Spinal cord (tissue), 10 donors: ENCODE measurements around the gene SEPTIN2. TPM values are rescaled to one million over a fixed set of nuclear protein-coding genes. Genes with fewer than 3 reads are reported as not detected.

ENCODE experiments used
- DNase-seq, 6 donors: peaks; one replicate each; pipeline versions ENCODE4 v3.0.0 to v3.0.0-alpha.2; 2013 to 2015; ENCODE audit warnings: low spot score in 6 of 6, low read depth in 4 of 6
- H3K27ac ChIP-seq: one replicate; pipeline ENCODE4 v1.5.1; 2013; ENCODE audit warnings: low read depth, low read length, control low read depth
- H3K27me3 ChIP-seq: one replicate; pipeline ENCODE4 v1.6.1; 2013; ENCODE audit warnings: low read length; ENCODE audit not compliant: control insufficient read depth, insufficient read depth
- H3K36me3 ChIP-seq: one replicate; pipeline ENCODE4 v1.6.1; 2013; ENCODE audit warnings: low read length; ENCODE audit not compliant: control insufficient read depth, insufficient read depth
- H3K4me1 ChIP-seq: one replicate; pipeline ENCODE4 v1.6.1; 2013; ENCODE audit warnings: low read length; ENCODE audit not compliant: control insufficient read depth, insufficient read depth
- H3K4me3 ChIP-seq: one replicate; pipeline ENCODE4 v1.5.1; 2013; ENCODE audit warnings: low read depth, low read length, control low read depth
- H3K9me3 ChIP-seq: one replicate; pipeline ENCODE4 v1.6.1; 2013; ENCODE audit warnings: low read length; ENCODE audit not compliant: control insufficient read depth, insufficient read depth
- WGBS: methylation state at CpG from one replicate; pipeline ENCODE4 v1.1.5; 2013; ENCODE audit warnings: missing lambda C conversion rate; ENCODE audit not compliant: insufficient coverage; 5-methylcytosine and 5-hydroxymethylcytosine counted together
- long read RNA-seq, 4 donors: transcript quantifications; one replicate each; lab custom pipeline, GENCODE V29; 2026
- polyA plus RNA-seq, 2 donors: library from polyadenylated mRNA; unstranded; fragments of 120-200 nt; gene quantifications; one replicate each; pipeline ENCODE4 v1.2.1, GENCODE V29; 2013; ENCODE audit not compliant: insufficient read length in 2 of 2
- total RNA-seq, 2 donors: library from RNA; depleted of rRNA in 1 of 2; stranded (reverse); fragments of 120-200 nt in 1 of 2; fragments of >200 nt in 1 of 2; gene quantifications; one replicate each; pipeline versions ENCODE4 v1.2.3 to v1.2.4, GENCODE V29; 2013 to 2014
- donor health status: healthy.

SEPTIN2 gene
- total RNA-seq (100 to 1,000 TPM; 461 to 582 TPM), polyA plus RNA-seq (100 to 1,000 TPM; 460 to 553 TPM)
- long read RNA-seq, donor 1, transcript SEPT2-234 (5 exons, 749 nt), result minor isoform, 6 of 209 reads
- long read RNA-seq, donor 1, transcript SEPT2-203 (13 exons, 3,315 nt), result major isoform, 87 of 209 reads
- long read RNA-seq, donor 1, transcript SEPT2-238 (4 exons, 740 nt), result minor isoform, 16 of 209 reads
- long read RNA-seq, donor 1, partial matches to known transcripts, result 70 of 209 reads
- long read RNA-seq, donor 1, other reads (novel, unspliced or antisense), result 20 of 209 reads
- long read RNA-seq, donor 2, transcript SEPT2-203 (13 exons, 3,315 nt), result major isoform, 52 of 115 reads
- long read RNA-seq, donor 2, transcript SEPT2-238 (4 exons, 740 nt), result minor isoform, 12 of 115 reads
- long read RNA-seq, donor 2, partial matches to known transcripts, result 43 of 115 reads
- long read RNA-seq, donor 2, other reads (novel, unspliced or antisense), result 0 of 115 reads
- long read RNA-seq, donor 3, transcript SEPT2-203 (13 exons, 3,315 nt), result major isoform, 46 of 171 reads
- long read RNA-seq, donor 3, transcript SEPT2-238 (4 exons, 740 nt), result minor isoform, 18 of 171 reads
- long read RNA-seq, donor 3, partial matches to known transcripts, result 97 of 171 reads
- long read RNA-seq, donor 3, other reads (novel, unspliced or antisense), result 5 of 171 reads
- long read RNA-seq, donor 4, transcript SEPT2-238 (4 exons, 740 nt), result minor isoform, 13 of 181 reads
- long read RNA-seq, donor 4, transcript SEPT2-203 (13 exons, 3,315 nt), result major isoform, 46 of 181 reads
- long read RNA-seq, donor 4, partial matches to known transcripts, result 99 of 181 reads
- long read RNA-seq, donor 4, other reads (novel, unspliced or antisense), result 7 of 181 reads

GRCh38 chr2:241315879-241316631 is at the start of gene SEPTIN2:
TSS of gene SEPTIN2 (plus strand) at chr2:241315925. CDS start at chr2:241324233, 8,308 bp downstream.
- DNase-seq, result peak; percentile 54 to 91 (median 76)
- Histone ChIP-seq H3K9me3 (no peaks in the 10 kb centered on the region), H3K4me3 (peak within 1 kb of the TSS; percentile 97), H3K27me3 (no peaks in the 10 kb centered on the region), H3K27ac (peak within 1 kb of the TSS; percentile 99), H3K4me1 (peaks cover 13% of the 10 kb centered on the region), H3K36me3 (no peaks in the 10 kb centered on the region)
- WGBS, result under 1% methylated on average over 75 of the region's 75 CpGs

GRCh38 chr2:241267249-241268067 is 48.3 kb upstream of the SEPTIN2 start:
- H3K9me3 ChIP-seq, result no peaks in the 10 kb centered on the region
- WGBS, result 81% methylated on average over 7 of the region's 12 CpGs
- H3K27ac ChIP-seq, result no peak overlapping the region
- H3K4me3 ChIP-seq, result no peak overlapping the region
- no peaks in the 10 kb centered on the region for H3K27me3 ChIP-seq
- no peak for DNase-seq
- peaks cover 39% of the 10 kb centered on the region for H3K36me3 ChIP-seq
- H3K4me1 ChIP-seq, result peaks cover 16% of the 10 kb centered on the region

- no peaks in the 10 kb centered on the region for H3K9me3 ChIP-seq
- peaks cover 31% of the 10 kb centered on the region for H3K36me3 ChIP-seq
- 100% methylated on average over 1 of the region's 7 CpGs for WGBS
- peaks cover 20% of the 10 kb centered on the region for H3K4me1 ChIP-seq
- no peak overlapping the region for H3K4me3 ChIP-seq
- H3K27me3 ChIP-seq, result no peaks in the 10 kb centered on the region
- H3K27ac ChIP-seq, result no peak overlapping the region
- no peak for DNase-seq
Measured at GRCh38 chr2:241268306-241268705, 47.4 kb upstream of the SEPTIN2 start.

- Histone ChIP-seq H3K36me3 (peaks cover 29% of the 10 kb centered on the region), H3K27me3 (no peaks in the 10 kb centered on the region), H3K27ac (no peak overlapping the region), H3K4me3 (no peak overlapping the region), H3K4me1 (peaks cover 21% of the 10 kb centered on the region), H3K9me3 (no peaks in the 10 kb centered on the region)
- no peak for DNase-seq
- WGBS, result 98% methylated on average over 10 of the region's 14 CpGs
Measured at GRCh38 chr2:241268716-241269445, 46.8 kb upstream of the SEPTIN2 start.

- Histone ChIP-seq H3K27ac (no peak overlapping the region), H3K4me3 (no peak overlapping the region), H3K27me3 (no peaks in the 10 kb centered on the region), H3K9me3 (no peaks in the 10 kb centered on the region), H3K36me3 (peaks cover 20% of the 10 kb centered on the region), H3K4me1 (peaks cover 21% of the 10 kb centered on the region)
- 93% methylated on average over 14 of the region's 15 CpGs for WGBS
- DNase-seq, result no peak
Measured at GRCh38 chr2:241269707-241270520, 45.8 kb upstream of the SEPTIN2 start.

- Histone ChIP-seq H3K36me3 (peaks cover 15% of the 10 kb centered on the region), H3K9me3 (no peaks in the 10 kb centered on the region), H3K27ac (no peak overlapping the region), H3K4me3 (no peak overlapping the region), H3K27me3 (no peaks in the 10 kb centered on the region), H3K4me1 (peaks cover 21% of the 10 kb centered on the region)
- 81% methylated on average over 5 of the region's 5 CpGs for WGBS
- no peak for DNase-seq
Measured at GRCh38 chr2:241270531-241270930, 45.2 kb upstream of the SEPTIN2 start.

GRCh38 chr2:241271706-241272302 is 43.9 kb upstream of the SEPTIN2 start:
- H3K36me3 ChIP-seq, result peaks cover 7% of the 10 kb centered on the region
- H3K27me3 ChIP-seq, result no peaks in the 10 kb centered on the region
- H3K4me1 ChIP-seq, result peaks cover 21% of the 10 kb centered on the region
- H3K9me3 ChIP-seq, result no peaks in the 10 kb centered on the region
- peak overlapping the region; percentile 57 for H3K27ac ChIP-seq
- WGBS, result 3% methylated on average over 35 of the region's 37 CpGs
- DNase-seq, result peak in 5 of 6 donors; percentile 3 to 76 (median 25)
- peak overlapping the region; percentile 63 for H3K4me3 ChIP-seq
